Nephron (organoid): ENCODE data around the gene AREG.

Source experiments
- H3K27ac Mint-ChIP-seq, 3 experiments: 2 replicates each; pipeline ENCODE4 v1.8.0; 2020; ENCODE audit warnings: mixed read lengths in 3 of 3, mild to moderate bottlenecking in 2 of 3, moderate library complexity in 1 of 3
- H3K27me3 Mint-ChIP-seq: 2 replicates; pipeline ENCODE4 v1.8.0; 2021; ENCODE audit warnings: low read depth, mild to moderate bottlenecking, moderate library complexity, mixed read lengths
- H3K36me3 Mint-ChIP-seq: 2 replicates; pipeline ENCODE4 v1.8.0; 2020; ENCODE audit warnings: low read depth, mixed read lengths
- H3K4me1 Mint-ChIP-seq: 2 replicates; pipeline ENCODE4 v1.8.0; 2020; ENCODE audit warnings: mixed read lengths
- H3K4me3 Mint-ChIP-seq, 3 experiments: 2 replicates each; pipeline ENCODE4 v1.8.0; 2020; ENCODE audit warnings: mild to moderate bottlenecking in 3 of 3, mixed read lengths in 3 of 3, moderate library complexity in 2 of 3
- H3K9me3 Mint-ChIP-seq: 2 replicates; pipeline ENCODE4 v1.8.0; 2020; ENCODE audit warnings: mixed read lengths
- CTCF ChIP-seq, 3 experiments: fragments of 200-600 bp; sonication (generic); IDR thresholded peaks; one replicate each; pipeline ENCODE4 v1.5.0; 2021; ENCODE audit warnings: antibody characterized with exemption in 3 of 3; ENCODE audit not compliant: unreplicated experiment in 3 of 3

The AREG gene

GRCh38 chr4:74451214-74451661 is 6.3 kb downstream of the AREG start:
- Mint-ChIP-seq H3K36me3 (no peaks in the 10 kb centered on the region), H3K4me1 (no peaks in the 10 kb centered on the region), H3K9me3 (no peaks in the 10 kb centered on the region), H3K27ac (no peak overlapping the region), H3K4me3 (no peak overlapping the region), H3K27me3 (peaks cover 16% of the 10 kb centered on the region)
- TF ChIP-seq CTCF (IDR thresholded peaks at IDR 0.05; ENCODE audit: unreplicated experiment in 3 of 3): no peak

- Mint-ChIP-seq H3K36me3 (no peaks in the 10 kb centered on the region), H3K4me3 (no peak overlapping the region), H3K9me3 (no peaks in the 10 kb centered on the region), H3K27ac (peak overlapping the region in 2 of 3 experiments; percentile 0 to 1), H3K27me3 (no peaks in the 10 kb centered on the region), H3K4me1 (no peaks in the 10 kb centered on the region)
- TF ChIP-seq CTCF (IDR thresholded peaks at IDR 0.05; ENCODE audit: unreplicated experiment in 3 of 3): no peak
Observed at GRCh38 chr4:74453037-74453635, 8.2 kb downstream of the AREG start.

DNA sequence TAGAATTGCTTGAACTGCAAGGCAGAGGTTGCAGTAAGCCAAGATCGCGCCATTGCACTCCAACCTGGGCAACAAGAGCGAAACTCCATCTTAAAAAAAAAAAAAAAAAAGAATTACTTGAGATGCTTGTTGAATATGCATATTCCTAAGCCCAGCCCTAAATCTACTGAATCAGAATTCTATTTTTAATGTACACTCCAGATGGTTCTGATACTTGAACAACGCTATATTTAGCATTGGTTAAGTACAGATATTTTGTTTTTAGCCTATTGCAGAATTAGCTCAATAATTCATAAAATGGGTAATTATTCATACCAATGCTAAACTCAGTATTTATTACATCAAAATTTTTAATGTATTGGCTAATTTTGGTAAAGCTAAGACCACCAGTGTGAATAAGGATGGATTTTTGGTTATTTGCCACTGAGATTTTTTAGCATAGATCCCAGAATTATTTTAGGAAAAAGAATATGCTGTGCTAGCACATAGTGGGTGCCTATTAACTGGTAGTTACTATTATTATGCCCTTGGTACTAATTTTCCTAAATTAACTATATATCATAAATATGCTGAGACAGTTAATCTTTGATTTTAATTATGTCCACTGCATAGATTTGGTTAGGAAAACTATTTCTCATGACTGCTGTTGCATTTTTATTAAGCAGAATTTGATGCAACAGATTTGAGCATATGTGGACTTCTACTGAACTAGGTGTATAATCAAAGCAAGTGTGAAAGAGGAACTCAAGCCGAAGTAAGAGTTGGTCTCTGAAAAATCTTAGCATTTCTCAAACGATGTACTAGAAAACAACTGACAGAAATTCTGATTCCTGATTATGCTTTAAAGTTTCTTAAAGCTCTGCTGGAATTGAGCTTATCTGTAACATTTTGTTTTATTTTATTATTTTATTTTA is 9.2 kb downstream of the AREG start:
- H3K4me1 Mint-ChIP-seq: no peaks in the 10 kb centered on the region
- H3K27ac Mint-ChIP-seq: no peak overlapping the region
- H3K4me3 Mint-ChIP-seq: no peak overlapping the region
- TF ChIP-seq CTCF (IDR thresholded peaks at IDR 0.05; ENCODE audit: unreplicated experiment in 3 of 3): no peak
- no peaks in the 10 kb centered on the region for H3K27me3 Mint-ChIP-seq
- no peaks in the 10 kb centered on the region for H3K36me3 Mint-ChIP-seq
- H3K9me3 Mint-ChIP-seq: no peaks in the 10 kb centered on the region

DNA sequence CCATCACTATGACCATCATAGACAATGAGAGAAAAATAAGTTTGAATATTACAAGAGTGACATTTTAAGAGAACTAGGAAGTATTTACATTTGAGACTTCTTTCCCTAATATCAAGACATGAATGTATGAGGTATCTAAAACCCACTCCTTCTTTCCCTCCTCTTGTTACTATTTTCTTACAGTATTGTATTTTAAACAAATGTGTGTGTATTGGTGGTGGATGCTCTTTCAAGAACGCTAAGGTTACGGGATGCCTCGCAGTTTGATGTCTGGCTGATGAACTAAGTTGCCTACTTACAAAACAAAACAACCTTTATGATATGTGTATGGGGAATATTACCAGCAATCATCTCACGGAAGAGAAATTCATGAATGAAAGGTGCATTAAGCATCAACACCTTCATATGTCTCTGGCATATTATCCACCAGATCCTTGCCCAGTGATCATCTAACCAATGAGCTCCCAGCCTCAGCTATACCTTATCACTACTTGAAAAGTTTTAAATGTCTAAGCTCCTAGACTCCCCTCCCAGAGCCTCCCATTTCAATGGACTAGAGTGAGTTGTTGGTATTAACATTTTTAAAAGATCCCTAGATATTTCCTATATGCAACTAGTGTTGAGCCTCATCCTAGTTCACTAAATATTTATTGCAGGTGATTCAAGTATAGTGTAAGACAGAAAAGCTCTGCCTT is 10.6 kb downstream of the AREG start:
- H3K9me3 Mint-ChIP-seq: peaks cover 4% of the 10 kb centered on the region
- no peaks in the 10 kb centered on the region for H3K27me3 Mint-ChIP-seq
- H3K27ac Mint-ChIP-seq: no peak overlapping the region
- H3K4me1 Mint-ChIP-seq: no peaks in the 10 kb centered on the region
- TF ChIP-seq CTCF (IDR thresholded peaks at IDR 0.05; ENCODE audit: unreplicated experiment in 3 of 3): no peak
- no peak overlapping the region for H3K4me3 Mint-ChIP-seq
- H3K36me3 Mint-ChIP-seq: no peaks in the 10 kb centered on the region

DNA sequence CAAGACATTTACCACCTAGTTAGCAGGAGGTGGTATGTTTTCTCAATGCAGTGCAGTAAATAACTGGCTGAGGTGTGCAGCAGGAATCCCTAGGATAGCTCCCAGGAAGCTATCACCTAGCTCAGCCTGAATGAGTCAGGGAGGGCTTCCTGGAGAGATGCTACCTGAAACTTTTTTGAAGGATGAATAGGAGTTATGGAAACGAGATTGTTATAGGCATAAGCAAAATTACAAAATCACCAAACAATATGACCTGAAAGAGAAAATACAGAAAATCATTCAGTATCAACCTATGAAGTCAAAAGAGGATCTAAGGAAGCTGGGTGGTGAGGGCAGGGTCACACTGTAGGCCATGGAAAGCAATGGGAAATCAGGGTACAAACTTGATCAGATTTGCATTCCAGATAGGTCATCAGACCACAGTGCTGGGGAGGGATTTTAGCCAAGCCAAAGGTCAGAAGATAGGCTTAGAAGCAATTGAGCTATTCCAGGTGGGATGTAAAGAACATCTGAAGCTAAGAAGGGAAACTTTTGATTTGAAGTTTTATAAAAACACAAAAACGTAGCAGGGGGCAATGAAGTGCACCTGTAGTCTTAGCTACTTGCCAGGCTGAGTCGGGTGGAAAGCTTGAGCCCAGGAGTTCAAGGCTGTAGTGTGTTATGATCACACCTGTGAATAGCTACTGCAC is 11.3 kb downstream of the AREG start:
- Mint-ChIP-seq H3K4me1 (no peaks in the 10 kb centered on the region), H3K27ac (no peak overlapping the region), H3K9me3 (peaks cover 4% of the 10 kb centered on the region), H3K4me3 (no peak overlapping the region), H3K27me3 (no peaks in the 10 kb centered on the region), H3K36me3 (no peaks in the 10 kb centered on the region)
- TF ChIP-seq CTCF (IDR thresholded peaks at IDR 0.05; ENCODE audit: unreplicated experiment in 3 of 3): no peak
